ENCODE measurements around the gene SRGAP3. TPM values are rescaled to one million over a fixed set of nuclear protein-coding genes. Genes with fewer than 3 reads are reported as not detected.

Gene SRGAP3
- total and polyA plus RNA-seq, 3 donors from 2014 or later, result 16.5 to 65.9 (median 58.5) TPM

DNA sequence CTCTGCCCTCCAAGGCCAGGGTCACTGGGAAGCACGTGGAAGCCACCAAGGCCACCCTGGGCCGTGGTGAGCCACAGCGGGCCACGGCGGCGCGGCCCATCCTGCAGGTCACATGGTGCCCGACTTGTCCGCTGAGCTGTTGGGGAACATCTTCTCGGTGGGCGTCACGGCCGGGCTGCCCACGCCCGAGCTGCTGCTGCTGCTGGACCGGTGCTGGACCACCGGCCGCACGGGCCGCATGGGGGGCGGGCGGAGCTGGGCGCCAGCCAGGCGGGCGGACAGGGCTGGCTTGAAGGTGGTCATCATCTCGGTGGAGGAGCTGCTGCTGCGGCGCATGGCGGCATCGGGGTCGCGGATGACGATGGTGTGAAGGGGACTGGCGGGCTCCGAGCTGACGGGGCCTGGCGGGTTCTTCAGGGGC is 264.0 kb downstream of the SRGAP3 start:
- Histone ChIP-seq H3K9me3 (no peaks in the 10 kb centered on the region), H3K4me1 (no peaks in the 10 kb centered on the region), H3K4me3 (no peak overlapping the region), H3K27me3 (no peaks in the 10 kb centered on the region), H3K36me3 (ENCODE audit: low read depth, missing control alignments) (no peaks in the 10 kb centered on the region), H3K27ac (no peak overlapping the region)
- WGBS, 2 donors, result 72% methylated on average over 32 of the region's 37 CpGs; no CpG with 5 or more reads in 1 of the 2 donors
- DNase-seq, result no peak
- intact Hi-C loops (cut with DNase I; ENCODE audit: low total_unique reads), result loop anchor here (5.0 kb wide), 1 partner anchor 317 kb away; no protein-coding TSS in a partner anchor
- no peak for TF ChIP-seq POLR2A (IDR thresholded peaks at IDR 0.05)
- TF ChIP-seq, protein P1, sequence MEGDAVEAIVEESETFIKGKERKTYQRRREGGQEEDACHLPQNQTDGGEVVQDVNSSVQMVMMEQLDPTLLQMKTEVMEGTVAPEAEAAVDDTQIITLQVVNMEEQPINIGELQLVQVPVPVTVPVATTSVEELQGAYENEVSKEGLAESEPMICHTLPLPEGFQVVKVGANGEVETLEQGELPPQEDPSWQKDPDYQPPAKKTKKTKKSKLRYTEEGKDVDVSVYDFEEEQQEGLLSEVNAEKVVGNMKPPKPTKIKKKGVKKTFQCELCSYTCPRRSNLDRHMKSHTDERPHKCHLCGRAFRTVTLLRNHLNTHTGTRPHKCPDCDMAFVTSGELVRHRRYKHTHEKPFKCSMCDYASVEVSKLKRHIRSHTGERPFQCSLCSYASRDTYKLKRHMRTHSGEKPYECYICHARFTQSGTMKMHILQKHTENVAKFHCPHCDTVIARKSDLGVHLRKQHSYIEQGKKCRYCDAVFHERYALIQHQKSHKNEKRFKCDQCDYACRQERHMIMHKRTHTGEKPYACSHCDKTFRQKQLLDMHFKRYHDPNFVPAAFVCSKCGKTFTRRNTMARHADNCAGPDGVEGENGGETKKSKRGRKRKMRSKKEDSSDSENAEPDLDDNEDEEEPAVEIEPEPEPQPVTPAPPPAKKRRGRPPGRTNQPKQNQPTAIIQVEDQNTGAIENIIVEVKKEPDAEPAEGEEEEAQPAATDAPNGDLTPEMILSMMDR (IDR thresholded peaks at IDR 0.05), result no peak

DNA sequence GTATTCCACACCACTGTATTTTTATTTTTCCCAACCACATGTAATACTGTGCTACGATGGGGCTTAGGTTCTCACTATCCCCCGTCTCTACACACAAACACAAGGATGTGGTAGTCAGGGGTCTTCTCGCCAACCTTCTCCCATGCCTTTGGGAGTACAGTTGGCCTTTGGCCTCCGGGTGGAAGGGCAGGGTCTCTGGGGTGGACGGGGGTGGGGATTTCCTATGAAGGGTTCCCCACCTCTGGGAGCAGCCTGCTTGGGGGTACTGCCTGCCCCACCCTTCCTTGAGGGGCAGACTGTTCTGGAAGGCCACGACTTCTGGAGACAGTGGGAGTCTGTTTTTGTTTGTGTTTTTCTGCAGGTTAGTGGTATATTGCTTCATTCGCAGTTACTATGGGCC is 264.9 kb downstream of the SRGAP3 start:
- Histone ChIP-seq H3K36me3 (ENCODE audit: low read depth, missing control alignments) (no peaks in the 10 kb centered on the region), H3K4me1 (no peaks in the 10 kb centered on the region), H3K27ac (no peak overlapping the region), H3K9me3 (no peaks in the 10 kb centered on the region), H3K27me3 (no peaks in the 10 kb centered on the region), H3K4me3 (no peak overlapping the region)
- DNase-seq, result no peak
- 83% methylated on average over 7 of the region's 7 CpGs for WGBS, 2 donors
- intact Hi-C loops (cut with DNase I; ENCODE audit: low total_unique reads), result no loop called here
- TF ChIP-seq, protein P1 (IDR thresholded peaks at IDR 0.05), result no peak
- TF ChIP-seq POLR2A (IDR thresholded peaks at IDR 0.05), result no peak

DNA sequence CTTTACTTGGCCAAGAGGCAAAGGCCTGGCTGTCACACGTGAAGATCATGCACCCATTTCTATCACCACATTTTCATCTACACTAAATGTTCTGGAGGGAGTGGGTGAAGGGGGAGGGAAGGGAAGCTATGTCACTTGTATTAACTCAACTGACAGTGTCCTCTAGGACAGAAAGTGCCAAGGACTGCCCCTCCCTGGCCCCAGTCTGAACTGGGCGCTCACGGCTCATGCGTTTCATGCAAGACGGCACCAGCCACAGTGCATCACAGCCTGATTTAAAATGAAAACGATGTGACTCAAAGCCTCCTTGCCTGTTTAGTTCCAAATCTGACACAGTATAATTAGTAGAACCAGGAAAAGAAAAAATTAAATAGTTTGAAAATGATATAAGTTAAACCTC is 265.4 kb downstream of the SRGAP3 start:
- Histone ChIP-seq H3K27me3 (no peaks in the 10 kb centered on the region), H3K27ac (no peak overlapping the region), H3K4me3 (no peak overlapping the region), H3K4me1 (no peaks in the 10 kb centered on the region), H3K36me3 (ENCODE audit: low read depth, missing control alignments) (no peaks in the 10 kb centered on the region), H3K9me3 (no peaks in the 10 kb centered on the region)
- TF ChIP-seq, protein P1 (IDR thresholded peaks at IDR 0.05), result no peak
- intact Hi-C loops (cut with DNase I; ENCODE audit: low total_unique reads), result no loop called here
- WGBS, 2 donors, result 84 to 88% methylated on average over 6 of the region's 6 CpGs
- no peak for DNase-seq

DNA sequence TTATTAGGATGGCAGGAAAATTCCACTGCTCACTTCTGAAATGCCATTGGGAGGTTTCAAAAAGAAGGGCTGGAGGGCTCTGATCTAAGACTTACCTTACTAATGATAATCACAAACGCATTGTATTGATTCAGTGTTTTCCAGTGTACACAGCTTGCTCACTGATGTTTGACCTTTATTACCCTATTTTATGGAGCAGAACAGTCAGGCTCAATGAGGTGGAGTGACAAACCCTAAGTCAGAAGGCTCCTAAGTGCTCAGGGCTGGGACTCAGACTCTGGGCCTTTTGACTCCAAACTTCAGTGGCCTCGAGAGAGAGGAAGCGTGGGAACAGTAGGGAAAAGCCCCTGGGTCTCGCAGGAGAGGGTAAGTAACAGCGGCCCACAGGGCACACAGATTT is 265.9 kb downstream of the SRGAP3 start:
- no peaks in the 10 kb centered on the region for H3K9me3 ChIP-seq
- no peaks in the 10 kb centered on the region for H3K27me3 ChIP-seq
- no peaks in the 10 kb centered on the region for H3K4me1 ChIP-seq
- no peak overlapping the region for H3K4me3 ChIP-seq
- no peak for DNase-seq
- H3K36me3 ChIP-seq (ENCODE audit: low read depth, missing control alignments), result no peaks in the 10 kb centered on the region
- WGBS, 2 donors, result 93% methylated on average over 5 of the region's 5 CpGs
- no peak overlapping the region for H3K27ac ChIP-seq
- intact Hi-C loops (cut with DNase I; ENCODE audit: low total_unique reads), result no loop called here
- TF ChIP-seq POLR2A (IDR thresholded peaks at IDR 0.05), result no peak
- TF ChIP-seq, protein P1 (IDR thresholded peaks at IDR 0.05), result no peak

DNA sequence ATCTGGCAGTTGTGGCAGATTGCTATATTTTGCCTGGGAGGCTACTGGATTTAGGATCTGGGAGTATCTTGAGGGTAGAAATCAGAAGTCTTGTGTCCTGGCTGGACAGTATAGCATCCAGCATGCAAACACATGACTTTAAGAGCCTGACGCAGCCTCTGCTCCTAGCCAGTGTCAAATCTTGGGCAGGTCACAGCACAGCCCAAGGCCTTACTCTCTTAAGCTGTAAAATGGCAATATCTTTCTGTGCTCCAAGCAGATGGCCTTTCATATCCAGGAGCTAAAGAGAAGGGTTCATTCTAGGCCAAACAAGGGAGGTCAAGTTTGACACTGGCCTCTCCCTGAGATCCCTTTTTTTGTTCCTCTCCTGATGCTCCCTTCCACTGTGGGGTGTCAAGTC is 266.4 kb downstream of the SRGAP3 start:
- H3K36me3 ChIP-seq (ENCODE audit: low read depth, missing control alignments), result no peaks in the 10 kb centered on the region
- intact Hi-C loops (cut with DNase I; ENCODE audit: low total_unique reads), result no loop called here
- no peak overlapping the region for H3K27ac ChIP-seq
- H3K9me3 ChIP-seq, result no peaks in the 10 kb centered on the region
- H3K4me3 ChIP-seq, result no peak overlapping the region
- no peaks in the 10 kb centered on the region for H3K27me3 ChIP-seq
- no peak for DNase-seq
- WGBS, 2 donors, result 91 to 100% methylated on average over 1 of the region's 1 CpG
- TF ChIP-seq, protein P1 (IDR thresholded peaks at IDR 0.05), result no peak
- no peak for TF ChIP-seq POLR2A (IDR thresholded peaks at IDR 0.05)
- no peaks in the 10 kb centered on the region for H3K4me1 ChIP-seq

Data from testis (tissue), 3 donors.